ENCODE measurements around the gene HDAC4.

HDAC4 gene

GRCh38 chr2:239129147-239129920, 271.5 kb downstream of the HDAC4 start:
- no peak for DNase-seq

GRCh38 chr2:239128706-239129105, 272.1 kb downstream of the HDAC4 start:
- no peak for DNase-seq

GRCh38 chr2:239127513-239127912, 273.3 kb downstream of the HDAC4 start:
- no peak for DNase-seq

GRCh38 chr2:239125726-239126675, 274.8 kb downstream of the HDAC4 start:
- no peak for DNase-seq

GRCh38 chr2:239124152-239124899, 276.5 kb downstream of the HDAC4 start:
- no peak for DNase-seq

- no peak for DNase-seq
These were observed 278.3 kb downstream of the HDAC4 start for GRCh38 chr2:239122421-239123110.

- DNase-seq = no peak
These were observed 279.2 kb downstream of the HDAC4 start for GRCh38 chr2:239121600-239122012.

GRCh38 chr2:239120664-239121063, 280.2 kb downstream of the HDAC4 start:
- DNase-seq = no peak

- no peak for DNase-seq
These were observed 281.3 kb downstream of the HDAC4 start for GRCh38 chr2:239119346-239120126.

- peak in 1 of 2 donors; percentile 7 for DNase-seq
These were observed 282.1 kb downstream of the HDAC4 start for GRCh38 chr2:239118675-239119211.

- no peak for DNase-seq
These were observed 282.6 kb downstream of the HDAC4 start for GRCh38 chr2:239118264-239118663.

GRCh38 chr2:239117831-239118230, 283.0 kb downstream of the HDAC4 start:
- no peak for DNase-seq

GRCh38 chr2:239116456-239117246, 284.2 kb downstream of the HDAC4 start:
- DNase-seq = no peak

GRCh38 chr2:239115616-239116015, 285.2 kb downstream of the HDAC4 start:
- DNase-seq = no peak

GRCh38 chr2:239114616-239115265, 286.1 kb downstream of the HDAC4 start:
- DNase-seq = no peak

GRCh38 chr2:239114119-239114581, 286.7 kb downstream of the HDAC4 start:
- no peak for DNase-seq

- no peak for DNase-seq
These were observed 287.2 kb downstream of the HDAC4 start for GRCh38 chr2:239113615-239114014.

- no peak for DNase-seq
These were observed 287.6 kb downstream of the HDAC4 start for GRCh38 chr2:239113171-239113570.

GRCh38 chr2:239112127-239112774, 288.6 kb downstream of the HDAC4 start:
- no peak for DNase-seq
